IPS-NIHi7 (cell line): Measurements from ENCODE around the gene TM4SF18.
A peak's percentile ranks its signal among the peaks of the same experiment; 100 is the strongest.

Experiments
- DNase-seq: peaks from one replicate; pipeline ENCODE4 v3.0.0; 2012; ENCODE audit warnings: mixed read lengths; ENCODE audit errors: extremely low spot score

The TM4SF18 gene

GRCh38 chr3:149330609-149331331 lies 2.7 kb downstream of the TM4SF18 start:
- no peak for DNase-seq

- no peak for DNase-seq
These were observed 6.3 kb downstream of the TM4SF18 start for GRCh38 chr3:149327156-149327555.

- no peak for DNase-seq
These were observed 7.9 kb downstream of the TM4SF18 start for GRCh38 chr3:149325581-149325980.

GRCh38 chr3:149324332-149324731 lies 9.1 kb downstream of the TM4SF18 start:
- DNase-seq, result no peak

GRCh38 chr3:149321640-149322039 lies 11.8 kb downstream of the TM4SF18 start:
- DNase-seq, result no peak

- DNase-seq, result no peak
These were observed 12.3 kb downstream of the TM4SF18 start for GRCh38 chr3:149321136-149321535.

GRCh38 chr3:149319750-149320149 lies 13.7 kb downstream of the TM4SF18 start:
- DNase-seq, result no peak

GRCh38 chr3:149317072-149317471 lies 16.4 kb downstream of the TM4SF18 start:
- DNase-seq, result no peak

- DNase-seq, result no peak
These were observed 17.0 kb downstream of the TM4SF18 start for GRCh38 chr3:149316437-149316836.

GRCh38 chr3:149315694-149316093 lies 17.7 kb downstream of the TM4SF18 start:
- DNase-seq, result no peak

GRCh38 chr3:149314807-149315578 lies 18.4 kb downstream of the TM4SF18 start:
- no peak for DNase-seq

- no peak for DNase-seq
These were observed 19.9 kb downstream of the TM4SF18 start for GRCh38 chr3:149313542-149313941.

- DNase-seq, result no peak
These were observed 22.5 kb downstream of the TM4SF18 start for GRCh38 chr3:149310796-149311534.

GRCh38 chr3:149307435-149307783 lies 26.0 kb downstream of the TM4SF18 start:
- DNase-seq, result no peak

- no peak for DNase-seq
These were observed 26.5 kb downstream of the TM4SF18 start for GRCh38 chr3:149306751-149307434.

- no peak for DNase-seq
These were observed 28.1 kb downstream of the TM4SF18 start for GRCh38 chr3:149305376-149305775.

GRCh38 chr3:149299938-149300801 lies 33.3 kb downstream of the TM4SF18 start:
- DNase-seq, result peak; percentile 33

- no peak for DNase-seq
These were observed 36.5 kb downstream of the TM4SF18 start for GRCh38 chr3:149296972-149297371.

- DNase-seq, result no peak
These were observed 40.8 kb downstream of the TM4SF18 start for GRCh38 chr3:149292666-149293065.

- DNase-seq, result peak; percentile 38
These were observed 42.3 kb downstream of the TM4SF18 start for GRCh38 chr3:149291178-149291577.

GRCh38 chr3:149288655-149289054 lies 44.8 kb downstream of the TM4SF18 start:
- DNase-seq, result no peak
